Mesendoderm (in vitro differentiated cells): ENCODE data around the gene CAMTA1.

ENCODE experiments used
- DNase-seq: peaks from one replicate; pipeline ENCODE4 v3.0.0; 2013
- H2AK5ac ChIP-seq: 2 replicates; pipeline ENCODE4 v1.6.1; 2013; ENCODE audit warnings: low read length, inconsistent platforms
- H2BK120ac ChIP-seq: 2 replicates; pipeline ENCODE4 v1.6.1; 2013; ENCODE audit warnings: low read depth, mild to moderate bottlenecking, low read length, moderate library complexity, mixed read lengths
- H2BK15ac ChIP-seq: replicated peaks from 2 replicates; pipeline ENCODE4 v1.6.1; 2013; ENCODE audit warnings: low read depth, mild to moderate bottlenecking, moderate library complexity
- H2BK5ac ChIP-seq: 2 replicates; pipeline ENCODE4 v1.6.1; 2013; ENCODE audit warnings: low read length, inconsistent platforms
- H3K18ac ChIP-seq: 2 replicates; pipeline ENCODE4 v1.6.1; 2013; ENCODE audit warnings: mild to moderate bottlenecking, low read length, mixed read lengths
- H3K23ac ChIP-seq: one replicate; pipeline ENCODE4 v1.6.1; 2013; ENCODE audit warnings: low read length
- H3K27ac ChIP-seq: 2 replicates; pipeline ENCODE4 v1.5.1; 2013; ENCODE audit warnings: low read depth, mild to moderate bottlenecking, inconsistent platforms, low read length, moderate library complexity
- H3K27me3 ChIP-seq: 2 replicates; pipeline ENCODE4 v1.6.1; 2013; ENCODE audit warnings: low read length, control low read depth, mild to moderate bottlenecking, inconsistent platforms; ENCODE audit not compliant: insufficient read depth, poor library complexity
- H3K36me3 ChIP-seq: 2 replicates; pipeline ENCODE4 v1.6.1; 2013; ENCODE audit warnings: low read length, inconsistent platforms; ENCODE audit not compliant: control insufficient read depth, insufficient read depth
- H3K4ac ChIP-seq: one replicate; pipeline ENCODE4 v1.6.1; 2013; ENCODE audit warnings: low read depth, mild to moderate bottlenecking, low read length, moderate library complexity
- H3K4me1 ChIP-seq: 2 replicates; pipeline ENCODE4 v1.6.1; 2013; ENCODE audit warnings: low read depth, low read length, inconsistent platforms; ENCODE audit not compliant: control insufficient read depth
- H3K4me2 ChIP-seq: 2 replicates; pipeline ENCODE4 v1.6.1; 2013; ENCODE audit warnings: low read length
- H3K4me3 ChIP-seq: 2 replicates; pipeline ENCODE4 v1.5.1; 2013; ENCODE audit warnings: mild to moderate bottlenecking, low read length
- H3K56ac ChIP-seq: one replicate; pipeline ENCODE4 v1.6.1; 2013; ENCODE audit warnings: low read length
- H3K79me1 ChIP-seq: 2 replicates; pipeline ENCODE4 v1.6.1; 2013; ENCODE audit warnings: low read length, inconsistent platforms
- H3K79me2 ChIP-seq: 2 replicates; pipeline ENCODE4 v1.6.1; 2013; ENCODE audit warnings: mild to moderate bottlenecking, low read length; ENCODE audit not compliant: control insufficient read depth, insufficient read depth
- H3K9ac ChIP-seq: 2 replicates; pipeline ENCODE4 v1.6.1; 2013; ENCODE audit warnings: low read length, inconsistent platforms
- H4K5ac ChIP-seq: one replicate; pipeline ENCODE4 v1.6.1; 2013; ENCODE audit warnings: low read length
- H4K8ac ChIP-seq: one replicate; pipeline ENCODE4 v1.6.1; 2013; ENCODE audit warnings: low read depth, mild to moderate bottlenecking, control low read depth, low read length, moderate library complexity
- WGBS: extraction: QIAGEN DNeasy Blood & Tissue Kit; methylation state at CpG from one replicate; pipeline ENCODE4 v1.1.7; 2013; ENCODE audit warnings: low lambda C conversion rate, missing lambda C conversion rate; ENCODE audit not compliant: insufficient coverage; ENCODE audit errors: extremely low coverage; 5-methylcytosine and 5-hydroxymethylcytosine counted together

The CAMTA1 gene

DNA sequence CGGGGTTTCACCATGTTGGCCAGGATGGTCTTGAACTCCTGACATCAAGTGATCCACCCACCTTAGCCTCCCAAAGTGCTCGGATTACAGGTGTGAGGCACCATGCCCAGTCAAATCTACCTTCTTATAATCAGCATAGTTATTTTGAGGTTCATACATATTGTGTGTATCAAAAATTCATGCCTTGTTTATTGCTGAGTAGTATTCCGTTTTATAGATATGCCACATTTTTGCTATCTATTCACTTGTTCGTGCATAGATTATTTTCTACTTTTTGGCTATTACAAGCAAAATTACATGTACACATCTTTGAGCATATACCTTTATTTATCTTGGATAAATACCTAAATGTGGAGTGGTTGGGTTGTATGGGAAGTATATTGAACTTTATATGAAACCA lies 344.9 kb downstream of the CAMTA1 start:
- H3K79me2 ChIP-seq: no peaks in the 10 kb centered on the region
- H2BK5ac ChIP-seq: no peak overlapping the region
- no CpG with 5 or more reads among the region's 4 CpGs for WGBS
- no peaks in the 10 kb centered on the region for H3K27me3 ChIP-seq
- H3K4ac ChIP-seq: no peak overlapping the region
- H2BK15ac ChIP-seq: no peak overlapping the region
- H4K5ac ChIP-seq: no peak overlapping the region
- H3K27ac ChIP-seq: no peak overlapping the region
- no peak overlapping the region for H3K4me2 ChIP-seq
- no peak overlapping the region for H3K56ac ChIP-seq
- no peak for DNase-seq
- H3K18ac ChIP-seq: no peak overlapping the region
- H3K79me1 ChIP-seq: no peaks in the 10 kb centered on the region
- no peak overlapping the region for H2AK5ac ChIP-seq
- H3K23ac ChIP-seq: no peak overlapping the region
- no peaks in the 10 kb centered on the region for H3K4me1 ChIP-seq
- H2BK120ac ChIP-seq: no peak overlapping the region
- H3K36me3 ChIP-seq: no peaks in the 10 kb centered on the region
- H4K8ac ChIP-seq: no peak overlapping the region
- H3K9ac ChIP-seq: no peak overlapping the region
- no peak overlapping the region for H3K4me3 ChIP-seq

GRCh38 chr1:7135493-7135892 lies 350.2 kb downstream of the CAMTA1 start:
- Histone ChIP-seq H3K9ac (no peak overlapping the region), H3K79me2 (no peaks in the 10 kb centered on the region), H4K8ac (no peak overlapping the region), H3K27ac (no peak overlapping the region), H2BK15ac (no peak overlapping the region), H3K23ac (no peak overlapping the region), H2AK5ac (no peak overlapping the region), H3K4ac (no peak overlapping the region), H3K4me2 (no peak overlapping the region), H3K27me3 (no peaks in the 10 kb centered on the region), H2BK5ac (no peak overlapping the region), H3K4me1 (no peaks in the 10 kb centered on the region), H3K18ac (no peak overlapping the region), H3K56ac (no peak overlapping the region), H3K79me1 (no peaks in the 10 kb centered on the region), H2BK120ac (no peak overlapping the region), H3K4me3 (no peak overlapping the region), H3K36me3 (no peaks in the 10 kb centered on the region), H4K5ac (no peak overlapping the region)
- DNase-seq: no peak
- WGBS: no CpG with 5 or more reads among the region's 3 CpGs

- Histone ChIP-seq H3K9ac (no peak overlapping the region), H3K56ac (no peak overlapping the region), H4K8ac (no peak overlapping the region), H3K18ac (no peak overlapping the region), H2BK120ac (no peak overlapping the region), H3K27me3 (no peaks in the 10 kb centered on the region), H3K79me1 (no peaks in the 10 kb centered on the region), H3K4ac (no peak overlapping the region), H3K36me3 (no peaks in the 10 kb centered on the region), H3K79me2 (no peaks in the 10 kb centered on the region), H3K4me1 (no peaks in the 10 kb centered on the region), H3K4me2 (no peak overlapping the region), H3K4me3 (no peak overlapping the region), H4K5ac (no peak overlapping the region), H2BK5ac (no peak overlapping the region), H3K23ac (no peak overlapping the region), H2AK5ac (no peak overlapping the region), H3K27ac (no peak overlapping the region), H2BK15ac (no peak overlapping the region)
- WGBS: no CpG with 5 or more reads among the region's 8 CpGs
- DNase-seq: no peak
Observed at GRCh38 chr1:7136166-7136953, 351.1 kb downstream of the CAMTA1 start.

GRCh38 chr1:7140251-7140650 lies 355.0 kb downstream of the CAMTA1 start:
- no peak overlapping the region for H4K5ac ChIP-seq
- no peak overlapping the region for H3K4me3 ChIP-seq
- H2BK5ac ChIP-seq: no peak overlapping the region
- H3K4me1 ChIP-seq: no peaks in the 10 kb centered on the region
- H3K79me1 ChIP-seq: no peaks in the 10 kb centered on the region
- no peak overlapping the region for H3K27ac ChIP-seq
- no peak overlapping the region for H3K4ac ChIP-seq
- no peaks in the 10 kb centered on the region for H3K27me3 ChIP-seq
- H3K18ac ChIP-seq: no peak overlapping the region
- no peak for DNase-seq
- no peak overlapping the region for H2AK5ac ChIP-seq
- no peak overlapping the region for H2BK15ac ChIP-seq
- H4K8ac ChIP-seq: no peak overlapping the region
- no peak overlapping the region for H3K4me2 ChIP-seq
- H3K56ac ChIP-seq: no peak overlapping the region
- H2BK120ac ChIP-seq: no peak overlapping the region
- H3K23ac ChIP-seq: no peak overlapping the region
- no peaks in the 10 kb centered on the region for H3K79me2 ChIP-seq
- H3K9ac ChIP-seq: no peak overlapping the region
- H3K36me3 ChIP-seq: no peaks in the 10 kb centered on the region

DNA sequence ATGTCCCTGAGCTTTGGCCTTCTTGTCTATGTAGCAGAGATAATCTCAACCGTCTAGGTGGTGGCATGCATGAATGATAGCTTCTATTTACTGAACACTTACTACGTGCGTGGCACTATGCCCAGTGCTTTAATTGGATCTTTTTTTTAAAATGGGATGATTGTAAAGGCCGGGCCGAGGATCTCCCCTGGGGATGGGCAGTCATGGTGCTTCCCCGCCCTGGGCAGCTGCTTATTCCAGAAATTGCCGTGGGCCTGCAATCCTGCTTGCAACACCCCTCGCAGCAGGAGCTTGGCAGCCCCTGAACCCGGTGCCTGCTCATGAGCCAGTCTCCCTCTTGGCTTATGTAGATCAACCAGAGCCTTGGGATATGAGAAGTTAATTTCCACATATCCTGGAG lies 360.7 kb downstream of the CAMTA1 start:
- WGBS: no CpG with 5 or more reads among the region's 9 CpGs
- H3K9ac ChIP-seq: no peak overlapping the region

DNA sequence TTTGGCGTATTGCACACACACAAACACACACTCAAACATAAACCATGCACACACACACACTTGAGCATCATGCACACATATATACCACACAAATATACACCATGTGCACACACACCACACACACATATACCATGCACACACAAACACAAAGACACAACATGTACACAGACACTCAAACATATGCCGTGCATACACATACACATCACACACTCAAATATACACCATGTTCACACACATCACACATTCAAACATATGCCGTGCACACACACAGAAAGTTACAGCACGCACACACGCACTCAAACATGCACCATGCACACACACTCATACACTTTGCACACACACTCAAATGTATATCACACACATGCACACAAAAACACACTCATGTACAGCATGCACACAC lies 361.5 kb downstream of the CAMTA1 start:
- no peak for DNase-seq
- H3K4ac ChIP-seq: no peak overlapping the region
- no peak overlapping the region for H3K27ac ChIP-seq
- H3K18ac ChIP-seq: no peak overlapping the region
- no peak overlapping the region for H2BK15ac ChIP-seq
- no CpG with 5 or more reads among the region's 5 CpGs for WGBS
- H3K36me3 ChIP-seq: no peaks in the 10 kb centered on the region
- no peak overlapping the region for H2AK5ac ChIP-seq
- H3K56ac ChIP-seq: no peak overlapping the region
- no peak overlapping the region for H2BK5ac ChIP-seq
- H3K4me3 ChIP-seq: no peak overlapping the region
- H3K79me1 ChIP-seq: no peaks in the 10 kb centered on the region
- H4K5ac ChIP-seq: no peak overlapping the region
- no peak overlapping the region for H2BK120ac ChIP-seq
- H3K27me3 ChIP-seq: no peaks in the 10 kb centered on the region
- no peaks in the 10 kb centered on the region for H3K79me2 ChIP-seq
- no peak overlapping the region for H3K4me2 ChIP-seq
- H4K8ac ChIP-seq: no peak overlapping the region
- H3K23ac ChIP-seq: no peak overlapping the region
- H3K9ac ChIP-seq: no peak overlapping the region
- peaks cover 3% of the 10 kb centered on the region for H3K4me1 ChIP-seq

More for the DNA sequence above, 360.7 kb downstream of the CAMTA1 start:
- Histone ChIP-seq H3K18ac (no peak overlapping the region), H3K4me2 (no peak overlapping the region), H2BK15ac (no peak overlapping the region), H3K4me3 (no peak overlapping the region), H3K79me2 (no peaks in the 10 kb centered on the region), H3K79me1 (no peaks in the 10 kb centered on the region), H3K56ac (no peak overlapping the region), H4K8ac (no peak overlapping the region), H4K5ac (no peak overlapping the region), H3K36me3 (no peaks in the 10 kb centered on the region), H3K4ac (no peak overlapping the region), H3K4me1 (peaks cover 3% of the 10 kb centered on the region), H3K27me3 (no peaks in the 10 kb centered on the region), H2AK5ac (no peak overlapping the region), H2BK120ac (no peak overlapping the region), H3K27ac (no peak overlapping the region), H2BK5ac (no peak overlapping the region), H3K23ac (no peak overlapping the region)
- no peak for DNase-seq
